HEK293 (cell line): ENCODE data around the gene PPIL6.
A peak's percentile ranks its signal among the peaks of the same experiment; 100 is the strongest.
"Not testable (repeated sequence)": the region's sequence is repeated elsewhere in the genome, so short reads cannot be mapped to it uniquely, and the experiment has no call there.

ENCODE experiments used
- CTCF ChIA-PET: fragments of 350-600 bp; formaldehyde crosslinking; extraction: SDS; loops from one replicate; lab custom pipeline; 2021; ENCODE audit warnings: antibody characterized with exemption; lab: Yijun Ruan, JAX
- POLR2A ChIA-PET: fragments of 300-600 bp; formaldehyde crosslinking; extraction: SDS; loops from one replicate; lab custom pipeline; 2020; ENCODE audit warnings: antibody characterized with exemption, inconsistent platforms; lab: Yijun Ruan, JAX
- H3K27ac ChIP-seq: fragments of 200-500 bp; sonication (Bioruptor generic); 2 replicates; pipeline ENCODE4 v1.5.1; 2014; ENCODE audit warnings: low read depth, low read length, control low read depth, inconsistent platforms; ENCODE audit errors: extremely low read depth
- H3K36me3 ChIP-seq, 2 experiments: fragments of 200-500 bp in 1 of 2; sonication (Bioruptor generic) in 1 of 2; 1 replicate in 1 of 2; 2 replicates in 1 of 2; pipeline ENCODE4 v1.5.1; 2014 to 2017; ENCODE audit warnings: inconsistent platforms in 2 of 2, low read length in 2 of 2; ENCODE audit not compliant: control insufficient read depth in 2 of 2, insufficient read depth in 1 of 2
- H3K4me1 ChIP-seq: fragments of 200-500 bp; sonication (Bioruptor generic); 2 replicates; pipeline ENCODE4 v1.5.1; 2014; ENCODE audit warnings: mild to moderate bottlenecking, low read length, inconsistent platforms; ENCODE audit not compliant: control insufficient read depth, insufficient read depth
- H3K4me3 ChIP-seq: 2 replicates; pipeline ENCODE4 v1.5.1; 2011; ENCODE audit warnings: low read depth, mild to moderate bottlenecking, control low read depth, low read length, moderate library complexity
- H3K9me3 ChIP-seq: fragments of 200-500 bp; sonication (Bioruptor generic); 2 replicates; pipeline ENCODE4 v1.5.1; 2014; ENCODE audit warnings: low read depth, low read length, inconsistent platforms; ENCODE audit not compliant: control insufficient read depth, insufficient read depth
- ELK4 ChIP-seq: IDR thresholded peaks from 2 replicates; pipeline ENCODE4 v1.6.1; 2011; ENCODE audit warnings: mild to moderate bottlenecking, low read depth, low read length, borderline replicate concordance
- KLF7 ChIP-seq: fragments of 450-650 bp; formaldehyde crosslinking; IDR thresholded peaks from 2 replicates; pipeline ENCODE4 v1.5.1; 2016; ENCODE audit warnings: missing biosample characterization, missing genetic modification characterization, borderline replicate concordance
- PRDM10 ChIP-seq: fragments of 450-650 bp; formaldehyde crosslinking; IDR thresholded peaks from 2 replicates; pipeline ENCODE4 v1.5.1; 2016; ENCODE audit warnings: missing biosample characterization, missing genetic modification characterization
- SP7 ChIP-seq: fragments of 450-650 bp; formaldehyde crosslinking; IDR thresholded peaks from 2 replicates; pipeline ENCODE4 v1.5.1; 2016; ENCODE audit warnings: missing biosample characterization, missing genetic modification characterization
- ZFHX2 ChIP-seq: fragments of 450-650 bp; formaldehyde crosslinking; conservative IDR thresholded peaks from 2 replicates; pipeline ENCODE4 v1.5.1; 2016; ENCODE audit warnings: missing biosample characterization, missing genetic modification characterization
- ZFP37 ChIP-seq: fragments of 450-650 bp; formaldehyde crosslinking; IDR thresholded peaks from 2 replicates; pipeline ENCODE4 v1.5.1; 2016; ENCODE audit warnings: missing biosample characterization, missing genetic modification characterization
- ZNF121 ChIP-seq: fragments of 450-650 bp; formaldehyde crosslinking; IDR thresholded peaks from 2 replicates; pipeline ENCODE4 v1.5.1; 2016; ENCODE audit warnings: missing biosample characterization, missing genetic modification characterization
- ZNF133 ChIP-seq: fragments of 450-650 bp; formaldehyde crosslinking; IDR thresholded peaks from 2 replicates; pipeline ENCODE4 v1.5.1; 2016; ENCODE audit warnings: missing biosample characterization, missing genetic modification characterization
- ZNF146 ChIP-seq: fragments of 450-650 bp; formaldehyde crosslinking; IDR thresholded peaks from 2 replicates; pipeline ENCODE4 v1.5.1; 2016; ENCODE audit warnings: missing biosample characterization, missing genetic modification characterization
- ZNF18 ChIP-seq: fragments of 450-650 bp; formaldehyde crosslinking; IDR thresholded peaks from 2 replicates; pipeline ENCODE4 v1.5.1; 2016; ENCODE audit warnings: missing biosample characterization, missing genetic modification characterization
- ZNF23 ChIP-seq: fragments of 450-650 bp; formaldehyde crosslinking; IDR thresholded peaks from 2 replicates; pipeline ENCODE4 v1.5.1; 2016; ENCODE audit warnings: missing biosample characterization, missing genetic modification characterization, borderline replicate concordance
- ZNF280D ChIP-seq: fragments of 450-650 bp; formaldehyde crosslinking; IDR thresholded peaks from 2 replicates; pipeline ENCODE4 v1.5.1; 2016; ENCODE audit warnings: missing biosample characterization, missing genetic modification characterization
- ZNF426 ChIP-seq: fragments of 450-650 bp; formaldehyde crosslinking; IDR thresholded peaks from 2 replicates; pipeline ENCODE4 v1.5.1; 2017; ENCODE audit warnings: missing biosample characterization, missing genetic modification characterization, mild to moderate bottlenecking, inconsistent platforms, moderate library complexity
- ZNF521 ChIP-seq: fragments of 450-650 bp; formaldehyde crosslinking; IDR thresholded peaks from 2 replicates; pipeline ENCODE4 v1.5.1; 2017; ENCODE audit warnings: missing biosample characterization, mild to moderate bottlenecking, missing genetic modification characterization
- ZNF549 ChIP-seq: fragments of 450-650 bp; IDR thresholded peaks from 2 replicates; pipeline ENCODE4 v1.5.1; 2018; ENCODE audit warnings: missing biosample characterization, missing genetic modification characterization, mild to moderate bottlenecking, inconsistent platforms, moderate library complexity
- ZNF558 ChIP-seq: fragments of 450-650 bp; formaldehyde crosslinking; IDR thresholded peaks from 2 replicates; pipeline ENCODE4 v1.5.1; 2016; ENCODE audit warnings: missing biosample characterization, missing genetic modification characterization
- ZNF580 ChIP-seq: fragments of 450-650 bp; formaldehyde crosslinking; IDR thresholded peaks from 2 replicates; pipeline ENCODE4 v1.5.1; 2016; ENCODE audit warnings: missing biosample characterization, missing genetic modification characterization
- ZNF624 ChIP-seq: fragments of 450-650 bp; formaldehyde crosslinking; IDR thresholded peaks from 2 replicates; pipeline ENCODE4 v1.5.1; 2017; ENCODE audit warnings: missing biosample characterization, missing genetic modification characterization
- ZNF664 ChIP-seq: fragments of 450-650 bp; formaldehyde crosslinking; IDR thresholded peaks from 2 replicates; pipeline ENCODE4 v1.5.1; 2016; ENCODE audit warnings: missing biosample characterization, missing genetic modification characterization
- ZNF670 ChIP-seq: fragments of 450-650 bp; formaldehyde crosslinking; IDR thresholded peaks from 2 replicates; pipeline ENCODE4 v1.5.1; 2016; ENCODE audit warnings: missing biosample characterization, missing genetic modification characterization, low read depth
- ZSCAN5A ChIP-seq: fragments of 450-650 bp; formaldehyde crosslinking; IDR thresholded peaks from 2 replicates; pipeline ENCODE4 v1.5.1; 2016; ENCODE audit warnings: missing biosample characterization, missing genetic modification characterization

PPIL6 gene

GRCh38 chr6:109465772-109466171, 25.3 kb upstream of the PPIL6 start (continued):
- no peak for TF ChIP-seq SP7
- TF ChIP-seq ZFP37 (tag by site-specific recombination), result no peak
- no peak for TF ChIP-seq KLF7 (tag by site-specific recombination)

- no peak overlapping the region for H3K27ac ChIP-seq
- H3K4me1 ChIP-seq, result no peaks in the 10 kb centered on the region
- CTCF ChIA-PET, result interaction anchor here (0.8 to 1.6 kb wide), 3 partner anchors 12 to 23 kb away, joined by 3 to 7 read pairs (median 4); no protein-coding TSS in a partner anchor
- no peak for TF ChIP-seq ZNF23 (tag by site-specific recombination)
- no peak for TF ChIP-seq ZNF670 (tag by site-specific recombination)
- TF ChIP-seq ZNF558 (tag by site-specific recombination), result no peak
- no peak for TF ChIP-seq PRDM10
- TF ChIP-seq ZNF133 (tag by site-specific recombination), result no peak
- TF ChIP-seq ZFHX2 (tag by site-specific recombination), result no peak
- TF ChIP-seq ZNF521 (tag by site-specific recombination), result no peak
- TF ChIP-seq ZFP37 (tag by site-specific recombination), result no peak
- no peak for TF ChIP-seq ZNF549 (tag by site-specific recombination)
- TF ChIP-seq ZNF426 (tag by site-specific recombination), result no peak
- no peak for TF ChIP-seq ZNF18
- no peak for TF ChIP-seq ZNF624 (tag by site-specific recombination)
- TF ChIP-seq ELK4, result no peak
- no peak overlapping the region for H3K4me3 ChIP-seq
- no peaks in the 10 kb centered on the region for H3K9me3 ChIP-seq
- peaks cover 41 to 63% of the 10 kb centered on the region in 2 experiments for H3K36me3 ChIP-seq
- POLR2A ChIA-PET, result no interaction called here
These were observed 21.5 kb upstream of the PPIL6 start for GRCh38 chr6:109461733-109462526.

- H3K9me3 ChIP-seq, POLR2A ChIA-PET, H3K27ac ChIP-seq, H3K4me1 ChIP-seq, H3K4me3 ChIP-seq: not testable (repeated sequence)
- CTCF ChIA-PET, result interaction anchor here (0.8 to 1.6 kb wide), 2 partner anchors 12 to 24 kb away, joined by 3 to 4 read pairs; no protein-coding TSS in a partner anchor
- peak; percentile 99 for TF ChIP-seq ZNF146 (tag by site-specific recombination)
- TF ChIP-seq ZNF121 (tag by site-specific recombination), result peak; percentile 40; the same call in 1 of the 2 replicates
- TF ChIP-seq ZNF280D, result peak; percentile 80; the same call in 1 of the 2 replicates
- TF ChIP-seq ZNF664 (tag by site-specific recombination), result 0 out of 2 replicates have a peak, but pooled peaks have one; percentile 25
- peak; percentile 92 for TF ChIP-seq ZNF580 (tag by site-specific recombination)
- TF ChIP-seq ZSCAN5A (tag by site-specific recombination), result 0 out of 2 replicates have a peak, but pooled peaks have one; percentile 19
- H3K36me3 ChIP-seq, result peaks cover 34 to 56% of the 10 kb centered on the region in 2 experiments
These were observed 20.8 kb upstream of the PPIL6 start for GRCh38 chr6:109461205-109461604.
